A204.1 (cell line): ENCODE data around the gene TAF1C.

ENCODE experiments used
- FAIRE-seq: peaks from 2 replicates; lab custom pipeline; 2012; peaks lifted over from hg19 to GRCh38; lab: Jason Lieb, UNC

The TAF1C gene

GRCh38 chr16:84182680-84183571, 3.9 kb downstream of the TAF1C start:
- no peak for FAIRE-seq

DNA sequence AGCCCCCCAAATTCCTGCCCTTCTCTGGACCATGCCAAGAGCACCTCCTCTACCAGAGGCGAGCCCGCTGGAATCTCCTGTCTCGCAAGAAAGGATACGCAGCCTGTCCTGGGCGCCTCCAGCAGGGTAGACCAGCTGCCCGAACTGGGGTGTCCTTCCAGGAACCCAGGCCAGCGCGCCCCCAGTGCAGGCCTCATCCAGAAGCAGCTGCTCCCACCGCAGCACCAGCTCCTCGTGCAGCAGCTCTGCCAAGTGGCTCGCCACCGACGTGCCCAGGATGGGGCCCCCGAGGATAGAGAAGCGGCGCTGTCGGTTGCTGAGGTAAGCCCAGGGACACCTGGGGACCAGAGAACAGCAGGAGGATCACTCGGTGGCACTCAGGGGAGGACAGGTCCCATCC, 4.8 kb downstream of the TAF1C start:
- no peak for FAIRE-seq

- no peak for FAIRE-seq
Observed at GRCh38 chr16:84181144-84181915, 5.5 kb downstream of the TAF1C start.

DNA sequence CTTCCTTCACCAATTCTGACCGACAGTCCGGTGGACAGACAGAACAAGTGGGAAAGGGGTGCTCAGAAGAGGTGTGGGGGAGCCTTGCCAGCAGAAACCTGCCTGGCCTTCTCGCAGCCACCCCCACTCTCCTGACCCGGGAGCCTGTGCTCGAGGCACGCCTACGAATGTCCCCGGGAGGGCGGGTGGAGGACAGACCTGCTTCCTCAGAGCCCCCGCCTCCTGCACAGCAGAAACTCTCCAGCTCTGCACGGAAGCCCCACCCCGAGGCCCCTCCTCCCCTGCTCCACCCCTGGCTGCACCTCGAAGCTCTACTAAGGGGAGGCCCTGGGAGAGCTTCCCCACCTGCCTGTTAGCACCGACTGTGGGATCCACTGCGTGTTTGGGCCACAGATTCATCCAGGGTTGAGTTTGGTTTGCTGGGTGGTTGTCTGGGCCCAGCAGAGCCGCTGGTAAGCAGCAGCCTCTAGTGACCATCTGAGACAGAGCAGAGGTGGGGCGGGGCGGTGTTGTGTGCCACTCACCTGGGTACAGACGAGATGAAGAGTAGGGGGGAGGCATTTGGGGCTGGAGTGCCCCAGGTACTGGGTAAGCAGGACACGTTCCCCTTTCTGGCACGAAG, 6.2 kb downstream of the TAF1C start:
- FAIRE-seq, result no peak

- no peak for FAIRE-seq
Observed at GRCh38 chr16:84179612-84180320, 7.1 kb downstream of the TAF1C start.

GRCh38 chr16:84178892-84179611, 7.8 kb downstream of the TAF1C start:
- FAIRE-seq, result no peak

GRCh38 chr16:84178146-84178765, 8.6 kb downstream of the TAF1C start:
- FAIRE-seq, result no peak

GRCh38 chr16:84177741-84178073, 9.2 kb downstream of the TAF1C start:
- FAIRE-seq, result no peak

DNA sequence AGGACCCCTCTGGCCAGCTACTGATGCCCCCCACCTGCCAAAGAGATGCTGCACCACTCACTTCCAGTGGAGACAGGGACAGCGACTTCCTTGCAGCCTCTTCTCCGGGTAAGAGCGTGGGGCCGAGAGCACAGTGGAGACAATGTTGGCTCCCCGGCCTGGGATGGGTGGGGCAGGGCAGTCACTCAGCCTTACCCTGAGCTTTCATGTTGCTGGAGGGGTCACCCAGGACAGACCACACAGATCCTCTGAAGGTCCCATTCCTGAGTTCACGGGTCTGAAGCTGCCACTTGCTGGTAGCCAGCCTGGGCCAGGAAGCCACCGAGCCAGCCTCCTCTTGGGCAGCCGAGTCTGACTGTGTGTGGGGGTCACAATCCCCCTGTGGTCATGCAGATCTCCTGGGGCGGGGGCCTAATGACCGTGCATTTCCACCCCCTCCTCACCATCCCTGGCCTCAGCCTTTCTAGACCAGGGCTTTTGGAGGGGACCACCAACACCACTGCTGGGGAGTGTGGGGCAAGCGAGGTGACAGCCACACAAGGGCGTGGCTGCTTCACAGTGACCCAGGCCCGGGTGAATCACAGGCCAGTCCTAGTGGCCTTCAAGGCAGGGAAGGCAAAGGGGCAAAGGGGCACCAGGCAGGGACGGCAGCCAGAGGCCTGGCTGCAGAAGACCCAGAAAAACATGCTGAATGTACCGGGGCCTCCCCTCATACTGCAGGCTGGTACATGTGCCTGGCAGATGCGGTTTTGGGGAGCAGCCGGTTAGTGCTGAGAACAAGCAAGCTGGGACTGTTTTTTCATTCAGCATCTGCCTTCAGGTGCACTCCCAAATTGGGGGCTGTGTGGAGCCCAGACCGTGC, 10.4 kb downstream of the TAF1C start:
- no peak for FAIRE-seq

- no peak for FAIRE-seq
Observed at GRCh38 chr16:84175350-84176081, 11.3 kb downstream of the TAF1C start.

DNA sequence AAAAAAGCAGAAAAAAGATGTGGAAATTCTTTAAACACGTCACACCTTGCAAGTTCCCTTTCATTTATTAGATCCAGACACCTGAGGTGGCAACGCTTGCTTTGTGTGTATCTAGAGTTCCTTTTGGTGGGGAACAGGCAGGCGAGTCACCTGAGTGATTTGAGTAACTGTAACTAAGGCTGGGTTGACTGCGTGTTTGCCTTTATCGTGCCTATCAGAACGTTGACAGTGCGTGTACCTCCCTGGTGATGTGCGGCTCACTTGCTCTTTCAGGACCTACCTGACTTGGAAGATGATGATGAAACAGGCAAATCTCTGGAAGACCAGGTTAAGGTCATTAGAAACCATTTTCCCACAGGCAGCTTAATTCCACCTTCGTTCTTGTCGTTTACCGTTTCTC, 12.5 kb downstream of the TAF1C start:
- FAIRE-seq, result no peak

- no peak for FAIRE-seq
Observed at GRCh38 chr16:84169765-84170310, 17.0 kb downstream of the TAF1C start.

DNA sequence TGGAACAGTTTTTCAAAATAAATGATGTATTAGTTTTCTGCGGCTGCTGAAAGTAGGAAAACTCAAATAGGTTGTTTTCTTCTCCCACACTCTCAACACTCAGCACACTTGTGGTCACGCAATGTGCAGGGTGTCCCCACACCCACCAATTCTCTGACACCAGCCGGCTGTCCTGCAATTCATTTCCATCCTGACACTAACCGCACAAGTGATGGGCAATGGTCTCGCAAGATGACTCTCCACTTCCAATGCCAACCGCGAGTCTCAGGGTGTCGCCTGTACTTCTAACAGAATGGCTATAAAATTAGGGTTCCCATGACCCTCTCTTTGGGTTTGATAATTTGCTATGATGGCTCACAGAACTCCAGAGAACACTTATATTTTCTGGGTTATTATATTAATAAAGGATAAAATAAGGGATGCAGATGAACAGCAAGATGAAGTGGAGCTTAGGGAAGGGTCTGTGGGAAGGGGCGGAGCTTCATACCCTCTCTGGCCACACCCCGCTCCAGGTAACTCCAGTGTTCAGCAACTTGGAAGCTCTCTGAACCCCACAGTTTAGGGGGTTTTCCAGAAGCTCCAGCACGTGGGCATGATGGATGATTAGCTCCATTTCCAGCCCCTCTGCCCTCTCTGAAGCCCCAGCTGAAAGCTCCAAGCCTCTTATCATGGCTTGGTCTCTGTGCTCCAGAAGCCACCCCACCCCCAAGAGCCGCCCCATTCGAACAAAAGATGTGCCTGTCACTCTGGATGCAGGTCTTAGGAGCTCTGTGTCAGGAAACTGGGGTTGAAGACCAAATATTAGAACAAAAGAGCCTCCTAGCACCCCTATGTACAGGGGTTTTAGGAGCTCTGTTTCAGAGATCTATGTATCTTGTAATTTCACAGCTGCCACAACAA, 19.8 kb downstream of the TAF1C start:
- no peak for FAIRE-seq

- no peak for FAIRE-seq
Observed at GRCh38 chr16:84165746-84166145, 21.1 kb downstream of the TAF1C start.

DNA sequence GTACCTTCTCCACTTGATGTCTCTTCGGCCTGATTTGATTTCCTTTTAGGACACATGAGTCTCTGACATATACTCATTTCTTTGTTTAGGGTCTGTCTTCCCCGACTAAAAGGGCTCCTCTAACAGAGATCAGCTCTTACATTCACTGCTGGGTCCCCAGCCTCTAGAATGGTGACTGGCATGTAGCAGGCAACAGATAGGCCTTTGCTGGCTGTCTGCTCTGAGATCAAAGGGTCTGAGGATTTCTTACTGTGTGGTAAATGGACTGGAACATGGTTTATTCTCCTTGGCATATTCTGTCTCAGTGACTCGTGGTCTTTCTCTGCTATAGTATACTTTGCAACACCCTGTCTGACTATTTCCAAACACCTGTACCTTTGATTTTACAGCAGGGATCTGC, 25.1 kb downstream of the TAF1C start:
- no peak for FAIRE-seq

DNA sequence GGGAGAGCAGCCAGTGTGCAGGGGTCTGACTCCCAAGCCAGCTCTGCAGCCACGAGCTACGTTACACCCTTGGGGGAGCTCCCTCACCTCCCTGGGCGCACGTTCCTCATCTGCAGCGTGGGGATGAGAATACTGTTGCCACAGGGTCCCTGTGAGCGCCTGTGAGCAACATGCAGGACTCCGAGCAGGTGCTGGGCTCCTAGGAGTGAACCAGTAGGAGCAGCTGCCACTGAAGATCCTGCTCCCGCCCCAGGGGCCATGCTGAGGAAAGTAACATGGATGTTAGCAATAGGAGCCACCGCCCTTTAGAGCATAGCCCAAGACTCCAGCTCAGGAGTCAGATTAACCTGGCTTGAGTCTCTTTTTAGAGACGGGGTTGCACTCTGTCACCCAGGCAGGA, 25.8 kb downstream of the TAF1C start:
- no peak for FAIRE-seq

DNA sequence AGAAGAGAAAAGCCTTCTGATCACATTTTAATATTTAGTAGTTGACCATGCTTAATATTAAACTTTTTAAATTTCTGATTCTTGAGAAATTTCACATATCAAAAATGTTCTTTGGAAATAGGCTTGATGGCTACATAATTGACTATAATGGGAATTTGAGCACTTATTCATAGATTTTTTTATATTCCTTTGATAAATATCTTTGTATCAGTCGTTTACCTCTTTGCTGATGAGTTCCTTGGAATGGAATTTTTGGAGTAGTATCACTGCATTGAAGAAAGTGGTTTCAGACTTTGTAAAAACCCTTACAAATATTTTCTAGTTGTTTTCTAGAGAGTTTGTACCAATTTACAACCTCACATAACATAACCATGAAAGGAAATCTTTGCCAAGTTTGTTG, 27.1 kb downstream of the TAF1C start:
- FAIRE-seq, result no peak

DNA sequence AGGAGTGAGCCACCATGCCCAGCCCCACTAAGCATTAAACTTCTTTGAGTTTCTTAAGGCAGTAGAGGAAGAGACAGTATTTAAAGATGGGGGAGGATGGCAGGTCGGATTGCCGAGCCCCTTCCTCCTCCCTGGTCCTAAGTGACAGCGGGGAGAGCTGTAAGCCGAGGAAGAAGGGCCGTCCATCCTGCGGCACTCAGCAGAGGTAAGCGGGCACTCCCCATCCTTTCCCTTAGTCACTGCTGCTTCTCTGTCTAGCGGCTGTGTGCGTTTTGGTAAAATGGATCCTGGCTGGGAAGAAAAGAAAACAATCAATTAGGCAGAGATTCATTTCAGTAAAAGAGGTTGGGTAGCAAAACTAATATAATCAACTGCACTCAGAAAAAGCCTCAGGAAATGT, 27.9 kb downstream of the TAF1C start:
- FAIRE-seq, result no peak
